Activated CD4-positive, alpha-beta T cell treated with anti-CD3 and anti-CD28 coated beads for 36 hours (primary cell): ENCODE data around the gene PPHLN1. TPM values are rescaled to one million over a fixed set of nuclear protein-coding genes. Genes with fewer than 3 reads are reported as not detected.

Experiments used
- ATAC-seq: fragments of 200-7000 bp; cut with Tn5 transposase; one replicate; pipeline ENCODE4 v1.10.0; 2021; ENCODE audit warnings: mild to moderate bottlenecking, moderate library complexity
- CTCF ChIA-PET: fragments of 350-600 bp; sonication (Branson Sonifier 250); formaldehyde crosslinking; loops from one replicate; lab custom pipeline; 2021; ENCODE audit warnings: antibody characterized with exemption; lab: Charles Lee
- POLR2A ChIA-PET: fragments of 350-600 bp; sonication (Branson Sonifier 250); formaldehyde crosslinking; loops from one replicate; lab custom pipeline; 2021; ENCODE audit warnings: antibody characterized with exemption, inconsistent platforms; lab: Charles Lee
- DNase-seq: peaks from one replicate; pipeline ENCODE4 v3.0.0-alpha.2; 2020
- H3K27ac Mint-ChIP-seq: one replicate; pipeline ENCODE4 v1.8.0; 2021; ENCODE audit warnings: mixed read lengths
- H3K27me3 Mint-ChIP-seq: one replicate; pipeline ENCODE4 v1.8.0; 2021; ENCODE audit warnings: mixed read lengths
- H3K36me3 Mint-ChIP-seq: one replicate; pipeline ENCODE4 v1.8.0; 2021; ENCODE audit warnings: low read depth, mixed read lengths
- H3K4me1 Mint-ChIP-seq: one replicate; pipeline ENCODE4 v1.8.0; 2021; ENCODE audit warnings: mixed read lengths
- H3K4me3 Mint-ChIP-seq: one replicate; pipeline ENCODE4 v1.8.0; 2021; ENCODE audit warnings: mild to moderate bottlenecking, moderate library complexity, mixed read lengths
- H3K9me3 Mint-ChIP-seq: one replicate; pipeline ENCODE4 v1.8.0; 2021; ENCODE audit warnings: low read depth, mixed read lengths
- intact Hi-C, 2 experiments: fragments of 100-400 bp; cut with DNase I in 1 of 2; cut with micrococcal nuclease in 1 of 2; formaldehyde crosslinking; loops; one replicate each; pipeline versions ENCODE4 v1.14.2 to v1.15.1; 2022 to 2024; cut with DNase I, micrococcal nuclease
- total RNA-seq, 2 experiments: library from RNA; stranded (reverse); gene quantifications; one replicate each; pipeline ENCODE4 v1.2.3, GENCODE V29; 2021

PPHLN1 gene
- total RNA-seq, 2 experiments from 2014 or later, result 86.2 to 90.0 TPM

- no peaks in the 10 kb centered on the region for H3K4me1 Mint-ChIP-seq
- H3K27ac Mint-ChIP-seq, result no peak overlapping the region
- CTCF ChIA-PET, result interaction anchor here (0.6 kb wide), 1 partner anchor 16 kb away, joined by 3 read pairs; no protein-coding TSS in a partner anchor
- no peak for ATAC-seq
- peaks cover 69% of the 10 kb centered on the region for H3K36me3 Mint-ChIP-seq
- no peaks in the 10 kb centered on the region for H3K27me3 Mint-ChIP-seq
- POLR2A ChIA-PET, result no interaction called here
- peaks cover 4% of the 10 kb centered on the region for H3K9me3 Mint-ChIP-seq
- no peak for DNase-seq
- intact Hi-C loops, result no loop called here
- no peak overlapping the region for H3K4me3 Mint-ChIP-seq
These were observed 116.9 kb downstream of the PPHLN1 start for GRCh38 chr12:42442888-42443287.

GRCh38 chr12:42444192-42444943, 118.4 kb downstream of the PPHLN1 start:
- Mint-ChIP-seq H3K4me1 (no peaks in the 10 kb centered on the region), H3K4me3 (no peak overlapping the region), H3K36me3 (peaks cover 72% of the 10 kb centered on the region), H3K9me3 (peaks cover 4% of the 10 kb centered on the region), H3K27ac (no peak overlapping the region), H3K27me3 (no peaks in the 10 kb centered on the region)
- intact Hi-C loops, result no loop called here
- CTCF ChIA-PET, result no interaction called here
- POLR2A ChIA-PET, result no interaction called here
- DNase-seq, result no peak
- ATAC-seq, result no peak

GRCh38 chr12:42445891-42446290, 119.9 kb downstream of the PPHLN1 start:
- Mint-ChIP-seq H3K4me3 (no peak overlapping the region), H3K36me3 (peaks cover 67% of the 10 kb centered on the region), H3K9me3 (peaks cover 4% of the 10 kb centered on the region), H3K27me3 (no peaks in the 10 kb centered on the region), H3K4me1 (no peaks in the 10 kb centered on the region), H3K27ac (no peak overlapping the region)
- intact Hi-C loops, result no loop called here
- ATAC-seq (no peak), DNase-seq (no peak)
- ChIA-PET POLR2A (no interaction called here), CTCF (no interaction called here)

- intact Hi-C loops, result no loop called here
- Mint-ChIP-seq H3K9me3 (peaks cover 4% of the 10 kb centered on the region), H3K4me3 (no peak overlapping the region), H3K27ac (no peak overlapping the region), H3K27me3 (no peaks in the 10 kb centered on the region), H3K36me3 (peaks cover 63% of the 10 kb centered on the region), H3K4me1 (no peaks in the 10 kb centered on the region)
- ChIA-PET CTCF (no interaction called here), POLR2A (no interaction called here)
- ATAC-seq (no peak), DNase-seq (no peak)
These were observed 120.8 kb downstream of the PPHLN1 start for GRCh38 chr12:42446761-42447160.

- intact Hi-C loops, result no loop called here
- DNase-seq, result no peak
- ChIA-PET CTCF (interaction anchor here (0.9 kb wide), 1 partner anchor 36 kb away, joined by 4 read pairs; no protein-coding TSS in a partner anchor), POLR2A (no interaction called here)
- Mint-ChIP-seq H3K9me3 (peaks cover 2% of the 10 kb centered on the region), H3K4me3 (no peak overlapping the region), H3K36me3 (peaks cover 58% of the 10 kb centered on the region), H3K27me3 (no peaks in the 10 kb centered on the region), H3K27ac (no peak overlapping the region), H3K4me1 (no peaks in the 10 kb centered on the region)
- no peak for ATAC-seq
These were observed 121.4 kb downstream of the PPHLN1 start for GRCh38 chr12:42447371-42447786.

- Mint-ChIP-seq H3K4me3 (no peak overlapping the region), H3K27ac (no peak overlapping the region), H3K36me3 (peaks cover 45% of the 10 kb centered on the region), H3K9me3 (no peaks in the 10 kb centered on the region), H3K27me3 (no peaks in the 10 kb centered on the region), H3K4me1 (no peaks in the 10 kb centered on the region)
- intact Hi-C loops, result no loop called here
- no peak for DNase-seq
- ChIA-PET CTCF (no interaction called here), POLR2A (no interaction called here)
- no peak for ATAC-seq
These were observed 122.9 kb downstream of the PPHLN1 start for GRCh38 chr12:42448841-42449240.

GRCh38 chr12:42450248-42450647, 124.3 kb downstream of the PPHLN1 start:
- Mint-ChIP-seq H3K9me3 (no peaks in the 10 kb centered on the region), H3K27me3 (no peaks in the 10 kb centered on the region), H3K27ac (no peak overlapping the region), H3K36me3 (peaks cover 31% of the 10 kb centered on the region), H3K4me1 (no peaks in the 10 kb centered on the region), H3K4me3 (no peak overlapping the region)
- ATAC-seq (no peak), DNase-seq (no peak)
- intact Hi-C loops, result no loop called here
- ChIA-PET CTCF (no interaction called here), POLR2A (no interaction called here)

- Mint-ChIP-seq H3K4me1 (no peaks in the 10 kb centered on the region), H3K27ac (no peak overlapping the region), H3K36me3 (no peaks in the 10 kb centered on the region), H3K4me3 (no peak overlapping the region), H3K27me3 (no peaks in the 10 kb centered on the region), H3K9me3 (no peaks in the 10 kb centered on the region)
- ATAC-seq (no peak), DNase-seq (no peak)
- intact Hi-C loops, result no loop called here
- POLR2A ChIA-PET, result no interaction called here
- CTCF ChIA-PET, result interaction anchor here (0.7 to 1.2 kb wide), 2 partner anchors 11 to 16 kb away, joined by 3 read pairs; no protein-coding TSS in a partner anchor
These were observed 132.6 kb downstream of the PPHLN1 start for GRCh38 chr12:42458575-42458974.

- ChIA-PET CTCF (interaction anchor here (0.5 to 1.2 kb wide), 3 partner anchors 10 to 1464 kb away, joined by 3 read pairs; no protein-coding TSS in a partner anchor), POLR2A (no interaction called here)
- Mint-ChIP-seq H3K27ac (no peak overlapping the region), H3K4me1 (no peaks in the 10 kb centered on the region), H3K4me3 (no peak overlapping the region), H3K36me3 (no peaks in the 10 kb centered on the region), H3K9me3 (no peaks in the 10 kb centered on the region), H3K27me3 (no peaks in the 10 kb centered on the region)
- intact Hi-C loops, result no loop called here
- no peak for DNase-seq
- no peak for ATAC-seq
These were observed 133.4 kb downstream of the PPHLN1 start for GRCh38 chr12:42459336-42459847.

GRCh38 chr12:42462486-42462885, 136.5 kb downstream of the PPHLN1 start:
- POLR2A ChIA-PET, result interaction anchor here (1.0 kb wide), 1 partner anchor 8 kb away, joined by 3 read pairs; no protein-coding TSS in a partner anchor
- Mint-ChIP-seq H3K4me3 (no peak overlapping the region), H3K27me3 (peaks cover 10% of the 10 kb centered on the region), H3K9me3 (no peaks in the 10 kb centered on the region), H3K27ac (no peak overlapping the region), H3K36me3 (no peaks in the 10 kb centered on the region), H3K4me1 (no peaks in the 10 kb centered on the region)
- DNase-seq (no peak), ATAC-seq (no peak)
- CTCF ChIA-PET, result interaction anchor here (1.2 kb wide), 1 partner anchor 16 kb away, joined by 4 read pairs; no protein-coding TSS in a partner anchor
- intact Hi-C loops, result no loop called here

- Mint-ChIP-seq H3K9me3 (no peaks in the 10 kb centered on the region), H3K4me3 (no peak overlapping the region), H3K36me3 (no peaks in the 10 kb centered on the region), H3K27me3 (peaks cover 14% of the 10 kb centered on the region), H3K27ac (no peak overlapping the region), H3K4me1 (peaks cover 4% of the 10 kb centered on the region)
- DNase-seq, result no peak
- POLR2A ChIA-PET, result interaction anchor here (0.6 kb wide), 1 partner anchor 139 kb away, joined by 4 read pairs; no protein-coding TSS in a partner anchor
- no peak for ATAC-seq
- intact Hi-C loops, result no loop called here
- CTCF ChIA-PET, result interaction anchor here (0.6 kb wide), 1 partner anchor 28 kb away, joined by 3 read pairs; no protein-coding TSS in a partner anchor
These were observed 137.7 kb downstream of the PPHLN1 start for GRCh38 chr12:42463671-42464070.
